Upper lobe of right lung (tissue), 1 donor: ENCODE results near the gene WDR27. TPM values are rescaled to one million over a fixed set of nuclear protein-coding genes. Genes with fewer than 3 reads are reported as not detected.
"Not testable (repeated sequence)": the region's sequence is repeated elsewhere in the genome, so short reads cannot be mapped to it uniquely, and the experiment has no call there.

ENCODE experiments used
- ATAC-seq: fragments of 200-7000 bp; cut with Tn5 transposase; one replicate; pipeline ENCODE4 v1.9.1; 2020; ENCODE audit warnings: mild to moderate bottlenecking, moderate library complexity
- DNase-seq: peaks from one replicate; pipeline ENCODE4 v3.0.0-alpha.2; 2020
- H3K27ac ChIP-seq: fragments of 200-600 bp; one replicate; pipeline ENCODE4 v1.8.0; 2022
- H3K27me3 ChIP-seq: fragments of 200-600 bp; one replicate; pipeline ENCODE4 v1.8.0; 2022; ENCODE audit warnings: mild to moderate bottlenecking
- H3K36me3 ChIP-seq: fragments of 200-600 bp; one replicate; pipeline ENCODE4 v1.8.0; 2022
- H3K4me1 ChIP-seq: fragments of 200-600 bp; one replicate; pipeline ENCODE4 v1.8.0; 2022
- H3K4me3 ChIP-seq: fragments of 200-600 bp; one replicate; pipeline ENCODE4 v1.8.0; 2022; ENCODE audit warnings: mild to moderate bottlenecking
- H3K9me3 ChIP-seq: fragments of 200-600 bp; one replicate; pipeline ENCODE4 v1.8.0; 2022
- intact Hi-C: fragments of 100-400 bp; cut with DNase I; formaldehyde crosslinking; loops from one replicate; pipeline ENCODE4 v1.11.0; 2022
- total RNA-seq: library from RNA; stranded (reverse); fragmentation: NEBNext Ultra II Directional; extraction: Animal tissue kit (Norgen Biotek cat#: 25700); gene quantifications from one replicate; pipeline ENCODE4 v1.2.1, GENCODE V29; 2021
- TF ChIP-seq, protein P1 (sequence below): fragments of 200-600 bp; IDR thresholded peaks from one replicate; pipeline ENCODE4 v1.8.0; 2022; ENCODE audit warnings: antibody characterized with exemption
- donor health status: DM: no; HTN: yes; CAD: no; lungs with severe emphysema.

Gene WDR27
- total RNA-seq, 1 donor from 2014 or later, result 39.0 TPM

DNA sequence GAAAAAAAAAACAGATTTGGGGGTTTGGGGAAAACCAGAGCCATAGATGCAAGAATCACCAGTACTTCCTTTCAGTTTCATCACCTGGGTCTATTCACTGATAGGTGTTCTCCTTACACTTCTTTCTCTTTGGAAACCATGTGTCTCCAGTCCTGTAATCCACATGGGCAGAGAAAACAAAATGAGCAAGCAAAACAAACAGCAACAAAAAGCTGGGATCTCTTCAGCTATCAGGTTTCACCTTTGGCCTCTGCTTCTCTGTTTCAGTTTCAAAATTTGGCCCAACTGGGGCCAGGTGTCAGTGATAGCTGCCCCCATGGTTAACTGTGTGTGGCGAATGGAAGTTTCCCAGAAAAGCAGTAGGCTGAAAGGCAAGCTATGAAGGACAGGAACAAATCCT lies 228.2 kb downstream of the WDR27 start:
- H3K27me3 ChIP-seq, result no peaks in the 10 kb centered on the region
- no peak for ATAC-seq
- TF ChIP-seq, protein P1, sequence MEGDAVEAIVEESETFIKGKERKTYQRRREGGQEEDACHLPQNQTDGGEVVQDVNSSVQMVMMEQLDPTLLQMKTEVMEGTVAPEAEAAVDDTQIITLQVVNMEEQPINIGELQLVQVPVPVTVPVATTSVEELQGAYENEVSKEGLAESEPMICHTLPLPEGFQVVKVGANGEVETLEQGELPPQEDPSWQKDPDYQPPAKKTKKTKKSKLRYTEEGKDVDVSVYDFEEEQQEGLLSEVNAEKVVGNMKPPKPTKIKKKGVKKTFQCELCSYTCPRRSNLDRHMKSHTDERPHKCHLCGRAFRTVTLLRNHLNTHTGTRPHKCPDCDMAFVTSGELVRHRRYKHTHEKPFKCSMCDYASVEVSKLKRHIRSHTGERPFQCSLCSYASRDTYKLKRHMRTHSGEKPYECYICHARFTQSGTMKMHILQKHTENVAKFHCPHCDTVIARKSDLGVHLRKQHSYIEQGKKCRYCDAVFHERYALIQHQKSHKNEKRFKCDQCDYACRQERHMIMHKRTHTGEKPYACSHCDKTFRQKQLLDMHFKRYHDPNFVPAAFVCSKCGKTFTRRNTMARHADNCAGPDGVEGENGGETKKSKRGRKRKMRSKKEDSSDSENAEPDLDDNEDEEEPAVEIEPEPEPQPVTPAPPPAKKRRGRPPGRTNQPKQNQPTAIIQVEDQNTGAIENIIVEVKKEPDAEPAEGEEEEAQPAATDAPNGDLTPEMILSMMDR, result no peak
- H3K4me3 ChIP-seq, result no peak overlapping the region
- peaks cover 7% of the 10 kb centered on the region for H3K9me3 ChIP-seq
- intact Hi-C loops, result no loop called here
- no peaks in the 10 kb centered on the region for H3K36me3 ChIP-seq
- no peak for DNase-seq
- H3K27ac ChIP-seq, result no peak overlapping the region
- H3K4me1 ChIP-seq, result no peaks in the 10 kb centered on the region

DNA sequence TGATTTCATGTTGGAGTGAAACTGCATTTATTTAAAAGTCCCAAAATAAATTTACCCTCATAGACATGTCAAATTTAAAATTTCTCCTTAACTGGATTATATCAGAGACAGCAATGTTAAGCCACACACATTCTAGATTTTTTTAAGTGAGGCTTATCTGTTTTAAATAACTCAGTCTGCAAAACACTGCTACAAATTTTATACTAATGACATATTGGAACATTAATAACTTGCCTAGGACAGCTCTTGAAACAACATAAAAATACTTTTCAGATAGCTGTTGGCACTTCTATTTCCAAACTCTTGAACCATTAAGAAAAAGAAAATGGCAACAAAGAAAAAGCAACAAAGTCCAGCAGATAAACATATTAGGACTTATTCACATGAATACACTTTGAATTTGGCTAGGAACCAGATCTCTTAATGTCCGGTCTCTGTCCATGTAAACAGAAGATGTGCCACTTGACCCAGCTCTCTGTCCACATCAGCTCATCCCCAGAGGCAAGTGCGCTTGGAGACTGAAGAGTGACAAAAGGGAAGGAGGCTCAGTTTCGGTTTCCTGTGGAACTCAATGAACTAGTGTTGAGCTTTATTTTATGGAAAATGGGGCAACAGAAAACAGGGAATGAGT lies 228.9 kb downstream of the WDR27 start:
- intact Hi-C loops, result no loop called here
- no peaks in the 10 kb centered on the region for H3K4me1 ChIP-seq
- TF ChIP-seq, protein P1, result no peak
- no peak overlapping the region for H3K27ac ChIP-seq
- H3K4me3 ChIP-seq, result no peak overlapping the region
- no peak for DNase-seq
- no peak for ATAC-seq
- no peaks in the 10 kb centered on the region for H3K27me3 ChIP-seq
- no peaks in the 10 kb centered on the region for H3K36me3 ChIP-seq
- peaks cover 7% of the 10 kb centered on the region for H3K9me3 ChIP-seq

DNA sequence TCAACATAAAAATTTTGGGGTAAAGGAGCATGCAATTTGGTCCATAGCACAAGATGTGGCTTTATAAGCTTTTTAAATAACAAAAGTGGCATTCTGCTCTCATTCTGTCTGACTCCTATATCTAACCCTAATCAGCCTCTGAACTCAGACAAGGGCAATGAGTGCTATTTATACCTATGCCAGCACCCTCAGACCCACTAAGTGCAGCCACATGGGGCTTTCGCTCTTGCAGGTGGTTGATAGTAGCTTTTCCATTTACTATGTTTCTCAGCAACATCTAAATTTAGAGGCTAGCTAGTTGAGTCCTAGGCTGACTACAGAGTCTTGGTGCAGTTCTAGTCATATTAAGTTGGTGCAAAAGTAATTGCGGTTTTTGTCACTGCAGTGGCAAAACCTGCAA lies 231.0 kb downstream of the WDR27 start:
- peaks cover 7% of the 10 kb centered on the region for H3K9me3 ChIP-seq
- no peak overlapping the region for H3K27ac ChIP-seq
- TF ChIP-seq, protein P1, result no peak
- no peaks in the 10 kb centered on the region for H3K27me3 ChIP-seq
- DNase-seq, result no peak
- ATAC-seq, result no peak
- no peaks in the 10 kb centered on the region for H3K4me1 ChIP-seq
- no peaks in the 10 kb centered on the region for H3K36me3 ChIP-seq
- intact Hi-C loops, result no loop called here
- H3K4me3 ChIP-seq, result no peak overlapping the region

DNA sequence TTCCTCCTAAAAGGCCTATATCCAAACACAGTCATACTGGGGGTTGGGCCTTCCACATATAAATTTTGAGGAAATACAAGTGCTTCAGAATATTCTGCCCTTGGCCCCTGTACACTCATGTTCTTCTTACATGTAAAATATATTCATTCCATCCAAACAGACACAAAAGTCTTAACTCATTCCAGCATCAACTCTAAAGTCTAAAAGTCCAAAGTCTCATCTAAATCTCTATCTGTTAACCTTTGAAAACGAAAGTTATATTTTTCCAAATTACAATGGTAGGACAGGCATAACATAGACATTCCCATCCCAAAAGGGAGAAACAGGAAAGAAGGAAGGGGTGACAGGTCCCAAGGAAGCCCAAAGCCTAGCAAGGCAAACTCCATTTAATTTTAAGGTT lies 232.8 kb downstream of the WDR27 start:
- DNase-seq (no peak), ATAC-seq (no peak)
- Histone ChIP-seq H3K9me3 (no peaks in the 10 kb centered on the region), H3K27ac (no peak overlapping the region), H3K36me3 (no peaks in the 10 kb centered on the region), H3K27me3 (no peaks in the 10 kb centered on the region), H3K4me1 (no peaks in the 10 kb centered on the region), H3K4me3 (no peak overlapping the region)
- TF ChIP-seq, protein P1, result no peak
- intact Hi-C loops, result no loop called here

DNA sequence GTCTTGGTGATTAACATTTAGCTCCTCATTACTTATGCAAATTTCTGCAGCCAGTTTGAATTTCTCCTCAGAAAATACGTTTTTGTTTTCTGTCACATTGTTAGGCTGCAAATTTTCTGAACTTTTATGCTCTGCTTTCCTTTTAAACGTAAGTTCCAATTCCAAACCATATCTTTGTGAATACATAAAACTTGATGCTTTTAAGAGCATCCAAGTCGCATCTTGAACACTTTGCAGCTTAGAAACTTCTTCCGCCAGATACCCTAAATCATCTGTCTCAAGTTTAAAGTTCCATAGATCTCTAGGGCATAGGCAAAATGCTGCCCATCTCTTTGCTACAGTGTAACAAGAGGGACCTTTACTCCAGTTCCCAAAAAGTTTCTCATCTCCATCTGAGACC lies 234.1 kb downstream of the WDR27 start:
- H3K36me3 ChIP-seq, H3K27ac ChIP-seq, ATAC-seq, H3K9me3 ChIP-seq, DNase-seq, H3K27me3 ChIP-seq, H3K4me3 ChIP-seq, intact Hi-C loops, H3K4me1 ChIP-seq: not testable (repeated sequence)

DNA sequence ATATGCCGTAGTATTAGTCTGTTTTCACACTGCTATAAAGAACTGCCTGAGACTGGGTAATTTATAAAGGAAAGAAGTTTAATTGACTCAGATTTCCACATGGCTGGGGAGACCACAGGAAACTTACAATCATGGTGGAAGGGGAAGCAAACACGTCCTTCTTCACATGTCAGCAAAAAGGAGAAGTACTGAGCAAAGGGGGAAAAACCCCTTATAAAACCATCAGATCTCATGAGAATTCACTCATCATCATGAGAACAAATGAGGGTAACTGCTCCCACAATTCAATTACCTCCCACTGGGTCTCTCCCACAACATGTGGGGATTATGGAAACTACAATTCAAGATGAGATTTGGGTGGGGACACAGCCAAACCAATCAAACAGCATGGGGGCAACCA lies 235.6 kb downstream of the WDR27 start:
- intact Hi-C loops, H3K27me3 ChIP-seq, H3K4me3 ChIP-seq, DNase-seq, ATAC-seq, H3K27ac ChIP-seq, H3K9me3 ChIP-seq, H3K4me1 ChIP-seq, H3K36me3 ChIP-seq: not testable (repeated sequence)

DNA sequence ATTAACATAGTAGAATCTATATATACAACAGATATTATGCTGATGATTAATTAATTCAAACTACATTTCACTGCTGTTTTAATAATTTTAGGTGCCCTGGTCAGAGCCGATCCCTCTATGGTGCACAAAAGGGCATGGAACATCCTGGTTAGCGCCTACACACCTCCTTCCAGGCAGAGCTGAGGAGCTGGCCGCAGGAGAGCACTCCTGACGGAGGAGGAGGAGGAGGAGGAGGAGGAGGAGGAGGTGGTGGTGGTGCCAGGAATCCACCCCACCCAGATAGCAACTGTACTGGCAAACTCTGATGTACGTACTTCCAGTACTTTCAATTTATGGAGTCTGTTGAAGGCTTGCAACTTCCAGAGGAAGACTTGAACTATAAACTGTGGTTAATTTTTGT lies 244.1 kb downstream of the WDR27 start:
- TF ChIP-seq, protein P1, result no peak
- Histone ChIP-seq H3K9me3 (no peaks in the 10 kb centered on the region), H3K4me1 (no peaks in the 10 kb centered on the region), H3K27me3 (no peaks in the 10 kb centered on the region), H3K27ac (no peak overlapping the region), H3K36me3 (no peaks in the 10 kb centered on the region), H3K4me3 (no peak overlapping the region)
- DNase-seq, result no peak
- intact Hi-C loops, result no loop called here
- no peak for ATAC-seq
